ENCODE measurements around the gene CRK.

DNA sequence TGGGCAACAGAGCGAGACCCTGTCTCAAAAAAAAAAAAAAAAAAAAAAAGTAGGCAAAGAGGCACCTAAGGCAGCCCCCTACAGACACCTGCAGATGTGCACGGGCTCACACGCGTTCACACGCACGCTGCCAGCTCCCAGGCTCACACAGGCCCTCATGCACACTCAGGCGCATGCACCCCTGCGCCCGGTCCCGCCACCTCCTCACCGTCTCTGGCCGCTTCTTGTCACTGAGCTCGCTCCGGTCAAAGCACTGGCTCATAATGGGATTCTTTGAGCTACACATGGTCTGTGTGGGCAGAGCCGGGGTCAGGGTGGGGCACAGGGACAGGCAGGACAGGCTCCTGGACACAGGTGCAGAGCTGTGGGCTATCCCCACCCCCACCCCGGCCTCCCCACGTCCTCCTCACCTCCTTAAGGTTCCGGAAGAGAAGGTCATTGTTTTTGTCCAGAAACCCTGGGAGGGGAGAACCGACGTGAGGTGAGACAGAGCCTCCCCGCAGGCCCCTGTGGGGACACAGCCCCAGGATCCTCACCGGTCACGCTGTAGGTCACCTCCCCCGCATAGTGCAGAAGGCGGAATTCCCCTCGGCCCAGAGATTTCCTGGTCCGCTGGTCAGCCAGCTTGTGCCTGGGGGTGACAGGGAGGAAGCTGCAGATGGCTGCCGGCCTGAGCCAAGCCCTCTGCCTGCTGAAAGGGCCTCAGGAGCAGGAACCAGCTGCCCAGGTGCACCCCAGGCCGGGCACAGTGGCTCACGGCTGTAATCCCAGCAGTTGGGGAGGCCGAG lies 18.6 kb upstream of the CRK start:
- TF ChIP-seq MAX (IDR thresholded peaks at IDR 0.05) (no peak), RAD21 (IDR thresholded peaks at IDR 0.05; ENCODE audit: low read depth) (no peak)

Measured in Ishikawa (cell line).